CD4-positive, alpha-beta T cell (primary cell): ENCODE results near the gene C2orf49. TPM values are rescaled to one million over a fixed set of nuclear protein-coding genes. Genes with fewer than 3 reads are reported as not detected.

Experiments used
- ATAC-seq: fragments of 200-7000 bp; cut with Tn5 transposase; one replicate; pipeline ENCODE4 v1.10.0; 2022; ENCODE audit warnings: mild to moderate bottlenecking; ENCODE audit not compliant: poor library complexity
- CTCF ChIA-PET: fragments of 350-600 bp; sonication (Branson Sonifier 250); formaldehyde crosslinking; loops from one replicate; lab custom pipeline; 2021; ENCODE audit warnings: antibody characterized with exemption, inconsistent platforms; lab: Charles Lee
- POLR2A ChIA-PET: fragments of 350-600 bp; sonication (Branson Sonifier 250); formaldehyde crosslinking; loops from one replicate; lab custom pipeline; 2021; ENCODE audit warnings: antibody characterized with exemption, inconsistent platforms; lab: Charles Lee
- DNase-seq, 14 experiments: peaks; one replicate each; pipeline ENCODE4 v3.0.0-alpha.2; 2013 to 2020; ENCODE audit warnings: mixed read lengths in 2 of 14
- H3K27ac ChIP-seq, 2 donors: one replicate each; pipeline versions ENCODE4 v1.5.1 to v1.7.0; 2013; ENCODE audit warnings: low read length in 2 of 2, low read depth in 1 of 2, mild to moderate bottlenecking in 1 of 2
- H3K27me3 ChIP-seq, 2 experiments: 1 replicate in 1 of 2; 2 replicates in 1 of 2; pipeline versions ENCODE4 v1.6.1 to v1.7.0; 2013; ENCODE audit warnings: low read length in 2 of 2, control low read depth in 1 of 2, mild to moderate bottlenecking in 1 of 2, moderate library complexity in 1 of 2; ENCODE audit not compliant: insufficient read depth in 2 of 2, control insufficient read depth in 1 of 2
- H3K36me3 ChIP-seq: one replicate; pipeline ENCODE4 v1.6.1; 2013; ENCODE audit warnings: low read length, control low read depth; ENCODE audit not compliant: insufficient read depth
- H3K4me1 ChIP-seq: one replicate; pipeline ENCODE4 v1.6.1; 2013; ENCODE audit warnings: low read length, control low read depth; ENCODE audit not compliant: insufficient read depth
- H3K4me3 ChIP-seq: one replicate; pipeline ENCODE4 v1.5.1; 2013; ENCODE audit warnings: mild to moderate bottlenecking, low read length, moderate library complexity
- H3K9me3 ChIP-seq, 2 experiments: 1 replicate in 1 of 2; 2 replicates in 1 of 2; pipeline versions ENCODE4 v1.6.1 to v1.7.0; 2013; ENCODE audit warnings: low read length in 2 of 2, mild to moderate bottlenecking in 2 of 2, control low read depth in 1 of 2, moderate library complexity in 1 of 2; ENCODE audit not compliant: control insufficient read depth in 1 of 2, insufficient read depth in 1 of 2
- H3K27ac Mint-ChIP-seq: one replicate; pipeline ENCODE4 v1.8.0; 2020; ENCODE audit warnings: mixed read lengths
- H3K27me3 Mint-ChIP-seq: one replicate; pipeline ENCODE4 v1.8.0; 2021; ENCODE audit warnings: mixed read lengths
- H3K36me3 Mint-ChIP-seq: one replicate; pipeline ENCODE4 v1.8.0; 2021; ENCODE audit warnings: low read depth, mixed read lengths
- H3K4me1 Mint-ChIP-seq: one replicate; pipeline ENCODE4 v1.8.0; 2021; ENCODE audit warnings: low read depth, mixed read lengths
- H3K4me3 Mint-ChIP-seq: one replicate; pipeline ENCODE4 v1.8.0; 2020; ENCODE audit warnings: mild to moderate bottlenecking, mixed read lengths
- H3K9me3 Mint-ChIP-seq: one replicate; pipeline ENCODE4 v1.8.0; 2020; ENCODE audit warnings: mixed read lengths
- intact Hi-C, 2 experiments: fragments of 100-400 bp; cut with DNase I in 1 of 2; cut with micrococcal nuclease in 1 of 2; formaldehyde crosslinking; loops; one replicate each; pipeline versions ENCODE4 v1.15.1 to v1.9.0; 2023 to 2025; cut with DNase I, micrococcal nuclease
- total RNA-seq, 174 experiments: library from RNA in 2 of 174; stranded (reverse) in 2 of 174; gene quantifications; one replicate each; pipeline ENCODE4 v1.2.3 and lab custom pipeline; 2021 to 2026
- TF ChIP-seq, protein P1 (sequence below): fragments of 200-600 bp; IDR thresholded peaks from one replicate; pipeline ENCODE4 v1.8.0; 2022; ENCODE audit warnings: antibody characterized with exemption, mild to moderate bottlenecking

The C2orf49 gene
- total RNA-seq, 2 experiments from 2014 or later, result 28.8 to 29.4 TPM

DNA sequence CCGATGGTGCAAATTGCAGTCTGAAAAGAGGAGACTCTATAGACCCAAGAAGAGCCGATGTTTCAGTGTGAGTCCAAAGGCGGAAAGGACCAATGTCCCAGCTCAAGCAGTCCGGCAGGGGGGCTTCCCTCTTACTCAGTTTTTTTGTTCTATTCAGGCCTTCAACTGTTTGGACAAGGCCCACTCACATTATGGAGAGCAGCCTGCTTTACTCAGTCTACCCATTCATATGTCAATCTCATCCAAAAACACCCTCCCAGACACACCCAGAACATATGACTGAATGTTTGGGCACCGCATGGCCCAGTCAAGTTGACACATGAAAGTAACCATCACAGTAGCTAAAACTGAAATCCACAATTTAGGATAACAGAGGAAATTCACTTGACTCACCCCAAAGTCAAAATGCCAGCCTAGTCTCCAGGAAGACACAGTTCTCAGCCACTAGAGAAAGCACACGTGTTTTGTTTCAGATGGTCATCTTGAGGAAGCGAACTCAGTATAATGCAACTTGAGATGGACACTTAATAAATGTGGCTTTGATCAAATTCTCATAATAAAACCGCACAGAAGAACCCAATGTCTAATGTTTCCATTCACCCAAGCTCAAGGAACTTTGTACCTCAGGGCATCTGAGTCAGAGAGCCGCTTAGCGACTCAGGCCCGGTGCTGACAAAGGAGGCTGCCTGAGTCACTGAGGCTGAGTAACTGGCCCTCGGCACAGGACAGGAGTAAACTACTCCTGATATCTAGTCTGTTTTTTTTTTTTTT, 59.1 kb downstream of the C2orf49 start:
- peaks cover 0 to 8% of the 10 kb centered on the region in 2 experiments for H3K9me3 ChIP-seq
- ATAC-seq (no peak), DNase-seq (peak in 2 of 14 experiments; percentile 21 to 34)
- H3K27me3 ChIP-seq, result peaks cover 19 to 29% of the 10 kb centered on the region in 2 experiments
- Mint-ChIP-seq H3K36me3 (no peaks in the 10 kb centered on the region), H3K9me3 (no peaks in the 10 kb centered on the region), H3K27ac (no peak overlapping the region), H3K4me3 (peak overlapping the region; percentile 58), H3K4me1 (peaks cover 5% of the 10 kb centered on the region), H3K27me3 (peaks cover 20% of the 10 kb centered on the region)
- no peak overlapping the region for H3K27ac ChIP-seq
- ChIA-PET CTCF (interaction anchor here (0.5 kb wide), 1 partner anchor 10 kb away, joined by 3 read pairs; no protein-coding TSS in a partner anchor), POLR2A (no interaction called here)
- intact Hi-C loops, result no loop called here
- H3K36me3 ChIP-seq, result no peaks in the 10 kb centered on the region
- H3K4me3 ChIP-seq, result no peak overlapping the region
- peaks cover 14% of the 10 kb centered on the region for H3K4me1 ChIP-seq
- TF ChIP-seq, protein P1, sequence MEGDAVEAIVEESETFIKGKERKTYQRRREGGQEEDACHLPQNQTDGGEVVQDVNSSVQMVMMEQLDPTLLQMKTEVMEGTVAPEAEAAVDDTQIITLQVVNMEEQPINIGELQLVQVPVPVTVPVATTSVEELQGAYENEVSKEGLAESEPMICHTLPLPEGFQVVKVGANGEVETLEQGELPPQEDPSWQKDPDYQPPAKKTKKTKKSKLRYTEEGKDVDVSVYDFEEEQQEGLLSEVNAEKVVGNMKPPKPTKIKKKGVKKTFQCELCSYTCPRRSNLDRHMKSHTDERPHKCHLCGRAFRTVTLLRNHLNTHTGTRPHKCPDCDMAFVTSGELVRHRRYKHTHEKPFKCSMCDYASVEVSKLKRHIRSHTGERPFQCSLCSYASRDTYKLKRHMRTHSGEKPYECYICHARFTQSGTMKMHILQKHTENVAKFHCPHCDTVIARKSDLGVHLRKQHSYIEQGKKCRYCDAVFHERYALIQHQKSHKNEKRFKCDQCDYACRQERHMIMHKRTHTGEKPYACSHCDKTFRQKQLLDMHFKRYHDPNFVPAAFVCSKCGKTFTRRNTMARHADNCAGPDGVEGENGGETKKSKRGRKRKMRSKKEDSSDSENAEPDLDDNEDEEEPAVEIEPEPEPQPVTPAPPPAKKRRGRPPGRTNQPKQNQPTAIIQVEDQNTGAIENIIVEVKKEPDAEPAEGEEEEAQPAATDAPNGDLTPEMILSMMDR, result no peak

DNA sequence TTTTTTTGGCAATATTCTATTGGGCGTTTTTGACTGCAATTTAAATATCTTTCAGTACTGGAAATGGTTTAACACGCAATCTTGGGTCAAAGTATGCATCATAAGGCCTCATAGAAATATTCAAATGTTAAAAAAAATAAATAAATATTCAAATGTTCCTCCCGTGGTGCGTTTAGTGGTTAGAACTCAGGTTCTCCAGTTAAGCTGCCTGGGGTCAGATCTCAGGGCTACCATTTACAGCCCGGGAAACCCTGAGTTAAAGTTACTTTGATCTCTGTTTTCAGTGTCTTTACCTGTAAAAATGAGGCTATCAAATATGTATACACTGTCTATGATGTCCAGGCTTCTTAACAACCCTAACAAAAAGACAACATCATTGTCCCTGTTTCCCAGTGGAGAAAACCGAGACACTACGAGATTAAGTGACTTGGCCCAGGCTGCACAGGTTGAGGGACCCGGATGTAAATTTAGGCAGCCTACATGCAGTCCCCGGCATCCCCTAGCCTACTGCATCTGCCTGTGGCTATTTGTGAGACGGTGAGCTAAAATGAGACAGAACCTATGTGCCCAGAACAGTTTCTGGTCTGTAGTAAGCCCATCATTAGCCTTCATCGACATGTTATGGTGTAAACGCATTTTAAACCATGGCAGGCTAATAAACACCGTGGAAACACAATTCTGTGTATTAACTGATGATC, 59.8 kb downstream of the C2orf49 start:
- H3K27me3 ChIP-seq, result peaks cover 19 to 29% of the 10 kb centered on the region in 2 experiments
- no peaks in the 10 kb centered on the region for H3K36me3 ChIP-seq
- DNase-seq (no peak), ATAC-seq (no peak)
- Mint-ChIP-seq H3K9me3 (no peaks in the 10 kb centered on the region), H3K27me3 (peaks cover 20% of the 10 kb centered on the region), H3K4me3 (peak overlapping the region; percentile 62), H3K27ac (no peak overlapping the region), H3K4me1 (peaks cover 5% of the 10 kb centered on the region), H3K36me3 (no peaks in the 10 kb centered on the region)
- no peak overlapping the region for H3K4me3 ChIP-seq
- ChIA-PET POLR2A (no interaction called here), CTCF (interaction anchor here (0.5 kb wide), 1 partner anchor 9 kb away, joined by 3 read pairs; no protein-coding TSS in a partner anchor)
- H3K4me1 ChIP-seq, result peaks cover 14% of the 10 kb centered on the region
- H3K9me3 ChIP-seq, result peaks cover 0 to 8% of the 10 kb centered on the region in 2 experiments
- TF ChIP-seq, protein P1, result no peak
- no peak overlapping the region for H3K27ac ChIP-seq
- intact Hi-C loops, result no loop called here

DNA sequence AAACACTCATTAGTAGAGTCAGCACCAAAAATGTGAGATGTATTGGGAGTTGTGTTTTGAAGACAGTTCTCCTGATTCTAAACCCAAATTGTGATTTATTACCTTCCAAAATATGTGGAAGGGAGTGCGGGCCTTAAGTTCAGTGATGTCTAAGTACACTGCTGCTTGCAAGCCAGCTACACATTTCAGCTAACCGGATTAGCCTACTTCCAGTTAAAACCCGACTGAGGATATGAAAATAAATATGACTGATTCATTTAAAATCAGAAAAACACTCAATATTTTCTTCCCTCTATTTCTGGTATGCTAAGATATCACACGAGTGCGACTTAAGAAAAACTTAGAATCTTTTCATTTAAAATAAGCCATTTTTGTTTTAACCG, 60.6 kb downstream of the C2orf49 start:
- intact Hi-C loops, result no loop called here
- Mint-ChIP-seq H3K27me3 (peaks cover 20% of the 10 kb centered on the region), H3K36me3 (no peaks in the 10 kb centered on the region), H3K4me3 (peak overlapping the region; percentile 95), H3K4me1 (peaks cover 5% of the 10 kb centered on the region), H3K9me3 (no peaks in the 10 kb centered on the region), H3K27ac (no peak overlapping the region)
- TF ChIP-seq, protein P1, result no peak
- ATAC-seq, result no peak
- no peak for DNase-seq
- Histone ChIP-seq H3K4me1 (peaks cover 14% of the 10 kb centered on the region), H3K9me3 (peaks cover 0 to 8% of the 10 kb centered on the region in 2 experiments), H3K36me3 (no peaks in the 10 kb centered on the region), H3K27me3 (peaks cover 19 to 29% of the 10 kb centered on the region in 2 experiments), H3K4me3 (peak overlapping the region; percentile 77), H3K27ac (no peak overlapping the region)
- POLR2A ChIA-PET, result no interaction called here
- CTCF ChIA-PET, result no interaction called here
